COR-L47 (cell line): ENCODE measurements around the gene RNASE9.
A peak's percentile ranks its signal among the peaks of the same experiment; 100 is the strongest.
"Not testable (repeated sequence)": the region's sequence is repeated elsewhere in the genome, so short reads cannot be mapped to it uniquely, and the experiment has no call there.

Source experiments
- DNase-seq: peaks from one replicate; lab custom pipeline; 2025; lab: John Stamatoyannopoulos, UW

Gene RNASE9

GRCh38 chr14:20572382-20572990 lies 11.6 kb upstream of the RNASE9 start:
- DNase-seq = not testable (repeated sequence)

GRCh38 chr14:20570720-20571119 lies 9.9 kb upstream of the RNASE9 start:
- DNase-seq = not testable (repeated sequence)

GRCh38 chr14:20569865-20570264 lies 9.0 kb upstream of the RNASE9 start:
- not testable (repeated sequence) for DNase-seq

GRCh38 chr14:20569066-20569465 lies 8.2 kb upstream of the RNASE9 start:
- DNase-seq = no peak

GRCh38 chr14:20568393-20568792 lies 7.5 kb upstream of the RNASE9 start:
- no peak for DNase-seq

- not testable (repeated sequence) for DNase-seq
Observed at GRCh38 chr14:20567199-20567598, 6.4 kb upstream of the RNASE9 start.

- DNase-seq = no peak
Observed at GRCh38 chr14:20564501-20564997, 3.7 kb upstream of the RNASE9 start.

- no peak for DNase-seq
Observed at GRCh38 chr14:20563971-20564370, 3.1 kb upstream of the RNASE9 start.

- no peak for DNase-seq
Observed at GRCh38 chr14:20559461-20559904, 1.4 kb downstream of the RNASE9 start.

- no peak for DNase-seq
Observed at GRCh38 chr14:20557212-20557542, 3.7 kb downstream of the RNASE9 start.

- no peak for DNase-seq
Observed at GRCh38 chr14:20556500-20557211, 4.2 kb downstream of the RNASE9 start.

GRCh38 chr14:20555845-20556244 lies 5.0 kb downstream of the RNASE9 start:
- DNase-seq = no peak

- no peak for DNase-seq
Observed at GRCh38 chr14:20553024-20553423, 7.8 kb downstream of the RNASE9 start.

GRCh38 chr14:20551606-20552005 lies 9.2 kb downstream of the RNASE9 start:
- DNase-seq = no peak

GRCh38 chr14:20550926-20551325 lies 9.9 kb downstream of the RNASE9 start:
- DNase-seq = no peak

- no peak for DNase-seq
Observed at GRCh38 chr14:20548414-20549158, 12.3 kb downstream of the RNASE9 start.

- DNase-seq = no peak
Observed at GRCh38 chr14:20546877-20547276, 14.0 kb downstream of the RNASE9 start.

- DNase-seq = no peak
Observed at GRCh38 chr14:20539906-20540305, 20.9 kb downstream of the RNASE9 start.

GRCh38 chr14:20530771-20531571 lies 29.9 kb downstream of the RNASE9 start:
- DNase-seq = peak; percentile 60

- DNase-seq = no peak
Observed at GRCh38 chr14:20529806-20530205, 31.0 kb downstream of the RNASE9 start.

- DNase-seq = no peak
Observed at GRCh38 chr14:20524027-20524426, 36.8 kb downstream of the RNASE9 start.

GRCh38 chr14:20522332-20522731 lies 38.5 kb downstream of the RNASE9 start:
- DNase-seq = no peak
